ENCODE data around the gene PHF23. TPM values are rescaled to one million over a fixed set of nuclear protein-coding genes. Genes with fewer than 3 reads are reported as not detected.

Gene PHF23
- total RNA-seq, 2 donors from 2014 or later, result 19.2 to 23.2 TPM

DNA sequence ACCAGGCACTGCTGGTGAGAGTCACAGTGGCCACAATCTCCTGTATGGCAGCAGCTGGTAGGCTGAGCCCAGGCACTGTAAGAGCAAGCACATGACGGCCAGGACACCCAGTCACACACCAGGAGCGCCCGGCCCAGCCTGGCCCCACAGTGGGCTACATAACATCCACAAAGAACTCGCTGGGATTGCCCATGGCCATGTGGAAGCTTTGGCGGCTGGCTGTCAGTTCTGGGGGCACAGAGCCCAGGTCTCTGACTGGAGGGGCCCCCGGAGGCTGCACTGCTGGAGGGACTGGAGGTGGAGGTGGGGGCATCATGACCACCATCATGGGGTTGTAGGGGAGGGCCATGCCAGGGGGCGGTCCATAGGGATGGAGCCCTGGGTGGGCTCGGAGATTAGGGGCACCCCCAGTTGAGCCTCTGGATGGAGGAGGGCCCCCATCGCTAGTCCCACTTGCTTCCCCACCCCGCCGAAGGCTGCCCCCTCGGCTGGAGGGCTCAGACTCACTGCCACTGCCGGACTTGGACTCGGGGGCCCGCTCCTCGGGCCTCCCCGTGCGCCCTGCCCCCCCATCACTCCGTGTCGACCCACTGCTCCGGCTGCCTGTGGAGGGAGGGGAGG, 13.4 kb downstream of the PHF23 start:
- H3K9me3 ChIP-seq (ENCODE audit: control insufficient read depth, low read length, poor library complexity, severe bottlenecking), result no peaks in the 10 kb centered on the region
- DNase-seq (no peak), ATAC-seq (no peak)
- Mint-ChIP-seq H3K36me3 (ENCODE audit: low read depth) (peaks cover 3% of the 10 kb centered on the region), H3K4me3 (no peak overlapping the region), H3K4me1 (peaks cover 13% of the 10 kb centered on the region), H3K27me3 (no peaks in the 10 kb centered on the region), H3K27ac (no peak overlapping the region)

DNA sequence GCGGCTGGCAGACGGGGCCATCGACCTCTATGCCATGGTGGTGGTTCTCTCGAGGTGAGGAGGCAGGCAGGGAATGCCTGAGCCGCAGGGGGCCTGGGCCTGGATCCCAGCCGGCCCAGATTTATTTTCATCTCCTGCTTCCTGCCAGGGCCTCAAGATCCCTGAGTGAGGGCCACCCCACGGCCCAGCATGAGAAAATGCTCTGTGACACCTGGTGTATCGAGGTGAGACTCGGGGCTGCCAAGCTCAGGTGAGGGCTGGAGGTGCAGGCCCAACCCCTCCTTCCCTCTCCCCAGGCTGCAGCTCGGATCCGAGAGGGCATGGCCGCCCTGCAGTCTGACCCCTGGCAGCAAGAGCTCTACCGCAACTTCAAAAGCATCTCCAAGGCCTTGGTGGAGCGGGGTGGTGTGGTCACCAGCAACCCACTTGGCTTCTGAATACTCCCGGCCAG, 14.6 kb downstream of the PHF23 start:
- H3K9me3 ChIP-seq (ENCODE audit: control insufficient read depth, low read length, poor library complexity, severe bottlenecking), result no peaks in the 10 kb centered on the region
- no peak for ATAC-seq
- Mint-ChIP-seq H3K27me3 (no peaks in the 10 kb centered on the region), H3K4me1 (peaks cover 18% of the 10 kb centered on the region), H3K36me3 (ENCODE audit: low read depth) (peaks cover 3% of the 10 kb centered on the region), H3K27ac (no peak overlapping the region), H3K4me3 (no peak overlapping the region)
- no peak for DNase-seq

DNA sequence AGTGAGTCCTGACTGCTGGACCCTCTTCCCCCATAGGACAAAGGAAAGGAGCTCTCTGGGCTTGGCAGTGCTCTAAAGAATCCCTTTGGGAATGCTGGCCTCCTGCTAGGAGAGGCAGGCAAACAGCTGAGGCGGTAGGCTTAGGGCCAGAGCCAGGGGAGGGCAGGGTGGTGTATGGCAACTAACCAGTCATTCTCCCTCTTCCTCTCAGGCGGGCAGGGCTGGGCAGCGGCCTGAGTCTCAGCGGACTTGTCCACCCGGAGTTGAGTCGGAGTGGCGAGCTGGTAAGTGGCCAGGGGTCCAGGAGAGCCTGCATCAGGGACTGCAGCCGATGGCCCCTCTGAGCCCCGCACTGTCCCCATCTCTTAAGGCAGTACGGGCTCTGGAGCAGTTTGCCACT, 15.1 kb downstream of the PHF23 start:
- no peak overlapping the region for H3K27ac Mint-ChIP-seq
- H3K4me3 Mint-ChIP-seq, result no peak overlapping the region
- H3K36me3 Mint-ChIP-seq (ENCODE audit: low read depth), result peaks cover 3% of the 10 kb centered on the region
- H3K27me3 Mint-ChIP-seq, result no peaks in the 10 kb centered on the region
- ATAC-seq, result no peak
- H3K4me1 Mint-ChIP-seq, result peaks cover 22% of the 10 kb centered on the region
- no peaks in the 10 kb centered on the region for H3K9me3 ChIP-seq (ENCODE audit: control insufficient read depth, low read length, poor library complexity, severe bottlenecking)
- DNase-seq, result no peak

DNA sequence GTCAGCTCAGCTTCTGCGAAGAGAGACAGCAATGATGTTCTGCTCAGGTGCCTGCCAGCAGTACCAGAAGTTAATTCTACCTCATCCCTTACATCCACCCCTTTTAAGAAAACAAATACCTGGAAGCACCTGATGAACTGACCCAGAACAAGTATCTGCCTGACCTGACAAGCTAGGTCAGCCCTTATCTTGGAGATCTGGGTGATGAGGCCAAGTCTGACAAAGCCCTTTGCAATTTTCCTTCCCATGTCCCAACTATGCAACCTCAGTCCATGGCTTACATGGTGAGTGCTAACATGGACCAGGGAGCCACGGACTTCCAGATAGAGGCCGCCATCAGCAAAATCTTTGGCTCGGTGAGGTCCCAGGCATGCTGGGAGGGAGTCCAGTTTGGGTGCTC, 15.9 kb downstream of the PHF23 start:
- DNase-seq (no peak), ATAC-seq (no peak)
- H3K36me3 Mint-ChIP-seq (ENCODE audit: low read depth), result peaks cover 3% of the 10 kb centered on the region
- H3K27me3 Mint-ChIP-seq, result no peaks in the 10 kb centered on the region
- H3K4me1 Mint-ChIP-seq, result peaks cover 26% of the 10 kb centered on the region
- no peaks in the 10 kb centered on the region for H3K9me3 ChIP-seq (ENCODE audit: control insufficient read depth, low read length, poor library complexity, severe bottlenecking)
- H3K27ac Mint-ChIP-seq, result no peak overlapping the region
- H3K4me3 Mint-ChIP-seq, result no peak overlapping the region

DNA sequence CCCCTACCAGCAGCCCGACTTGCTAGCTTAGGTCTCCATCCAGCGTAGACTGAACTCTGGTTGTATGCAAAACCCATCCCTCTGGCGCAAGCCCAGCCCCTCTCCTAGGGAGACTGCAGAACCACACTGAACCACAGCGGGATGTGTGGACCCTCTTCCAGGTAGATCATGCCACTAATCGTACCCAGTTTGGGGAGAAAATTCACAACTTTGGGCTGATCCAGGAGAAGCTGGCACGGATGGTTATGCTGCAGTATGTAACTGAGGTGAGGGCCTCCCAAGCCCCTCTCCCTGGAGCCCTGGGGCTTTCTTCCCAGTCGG, 16.3 kb downstream of the PHF23 start:
- H3K36me3 Mint-ChIP-seq (ENCODE audit: low read depth), result peaks cover 3% of the 10 kb centered on the region
- peaks cover 24% of the 10 kb centered on the region for H3K4me1 Mint-ChIP-seq
- H3K27ac Mint-ChIP-seq, result no peak overlapping the region
- no peaks in the 10 kb centered on the region for H3K27me3 Mint-ChIP-seq
- no peaks in the 10 kb centered on the region for H3K9me3 ChIP-seq (ENCODE audit: control insufficient read depth, low read length, poor library complexity, severe bottlenecking)
- H3K4me3 Mint-ChIP-seq, result no peak overlapping the region
- DNase-seq (no peak), ATAC-seq (no peak)

DNA sequence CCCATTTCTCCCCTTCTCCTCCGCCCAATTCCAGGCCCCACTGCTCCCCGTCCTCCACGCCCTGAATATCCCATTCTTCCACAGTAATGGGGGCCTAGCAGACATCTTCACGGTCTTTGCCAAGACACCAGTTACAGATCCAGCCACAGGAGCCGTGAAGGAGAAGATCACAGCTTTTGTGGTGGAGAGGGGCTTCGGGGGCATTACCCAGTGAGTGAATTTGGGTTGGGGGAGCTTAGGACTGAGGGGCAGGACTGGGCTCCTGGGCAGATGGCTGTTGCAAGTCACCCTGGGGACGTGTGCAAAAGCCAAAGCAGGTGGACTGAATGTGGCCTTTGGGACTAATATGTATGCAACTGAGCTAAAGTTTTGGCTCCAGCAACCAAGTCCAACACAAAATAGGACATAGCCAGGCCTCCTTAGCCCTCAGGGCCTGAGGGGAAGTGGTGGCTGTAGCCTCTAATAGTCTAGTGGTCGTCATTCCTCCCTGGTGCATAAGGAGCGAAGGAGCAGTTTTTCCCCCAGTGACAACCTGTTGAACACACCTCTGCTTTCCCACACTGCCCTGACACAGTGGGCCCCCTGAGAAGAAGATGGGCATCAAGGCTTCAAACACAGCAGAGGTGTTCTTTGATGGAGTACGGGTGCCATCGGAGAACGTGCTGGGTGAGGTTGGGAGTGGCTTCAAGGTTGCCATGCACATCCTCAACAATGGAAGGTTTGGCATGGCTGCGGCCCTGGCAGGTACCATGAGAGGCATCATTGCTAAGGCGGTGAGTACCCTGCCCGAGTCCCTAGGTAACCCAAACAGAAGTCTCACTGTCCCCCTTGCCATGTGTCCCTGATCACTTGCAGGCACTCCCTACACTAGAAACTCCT, 16.9 kb downstream of the PHF23 start:
- H3K4me3 Mint-ChIP-seq, result no peak overlapping the region
- H3K27ac Mint-ChIP-seq, result no peak overlapping the region
- H3K36me3 Mint-ChIP-seq (ENCODE audit: low read depth), result peaks cover 3% of the 10 kb centered on the region
- DNase-seq (no peak), ATAC-seq (no peak)
- peaks cover 27% of the 10 kb centered on the region for H3K4me1 Mint-ChIP-seq
- H3K27me3 Mint-ChIP-seq, result no peaks in the 10 kb centered on the region
- no peaks in the 10 kb centered on the region for H3K9me3 ChIP-seq (ENCODE audit: control insufficient read depth, low read length, poor library complexity, severe bottlenecking)

DNA sequence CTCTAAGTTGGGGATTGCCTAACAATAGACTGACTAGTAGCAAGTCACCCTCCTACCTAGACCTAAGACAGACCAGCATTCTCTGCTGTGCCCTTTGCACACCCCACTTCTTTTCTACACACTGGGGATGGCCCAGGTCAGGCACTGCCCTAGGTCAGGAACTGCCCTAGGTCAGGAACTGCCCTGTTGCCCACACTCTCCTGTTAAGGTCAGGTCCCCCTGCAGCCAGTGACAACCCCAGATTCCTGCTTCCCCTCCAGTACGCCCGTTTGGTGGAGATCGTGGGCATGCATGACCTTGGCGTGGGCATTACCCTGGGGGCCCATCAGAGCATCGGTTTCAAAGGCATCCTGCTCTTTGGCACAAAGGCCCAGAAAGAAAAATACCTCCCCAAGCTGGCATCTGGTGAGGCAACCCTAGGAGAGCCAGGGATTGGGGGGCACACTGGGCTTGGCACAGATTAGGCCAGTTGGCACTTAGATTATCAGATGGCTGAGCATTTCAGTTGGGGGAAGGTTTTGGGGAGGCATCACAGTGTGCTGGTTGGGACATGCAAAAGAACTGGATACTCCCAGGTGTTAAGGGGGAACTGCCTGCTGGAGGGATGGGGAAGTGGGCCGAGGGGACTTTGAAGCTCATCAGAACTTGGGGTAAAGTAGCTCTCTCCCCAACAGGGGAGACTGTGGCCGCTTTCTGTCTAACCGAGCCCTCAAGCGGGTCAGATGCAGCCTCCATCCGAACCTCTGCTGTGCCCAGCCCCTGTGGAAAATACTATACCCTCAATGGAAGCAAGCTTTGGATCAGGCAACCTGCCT, 17.8 kb downstream of the PHF23 start:
- DNase-seq (no peak), ATAC-seq (no peak)
- Mint-ChIP-seq H3K4me1 (peaks cover 31% of the 10 kb centered on the region), H3K27me3 (no peaks in the 10 kb centered on the region), H3K4me3 (peak overlapping the region; percentile 96), H3K36me3 (ENCODE audit: low read depth) (peaks cover 3% of the 10 kb centered on the region), H3K27ac (peak overlapping the region; percentile 91)
- H3K9me3 ChIP-seq (ENCODE audit: control insufficient read depth, low read length, poor library complexity, severe bottlenecking), result no peaks in the 10 kb centered on the region

DNA sequence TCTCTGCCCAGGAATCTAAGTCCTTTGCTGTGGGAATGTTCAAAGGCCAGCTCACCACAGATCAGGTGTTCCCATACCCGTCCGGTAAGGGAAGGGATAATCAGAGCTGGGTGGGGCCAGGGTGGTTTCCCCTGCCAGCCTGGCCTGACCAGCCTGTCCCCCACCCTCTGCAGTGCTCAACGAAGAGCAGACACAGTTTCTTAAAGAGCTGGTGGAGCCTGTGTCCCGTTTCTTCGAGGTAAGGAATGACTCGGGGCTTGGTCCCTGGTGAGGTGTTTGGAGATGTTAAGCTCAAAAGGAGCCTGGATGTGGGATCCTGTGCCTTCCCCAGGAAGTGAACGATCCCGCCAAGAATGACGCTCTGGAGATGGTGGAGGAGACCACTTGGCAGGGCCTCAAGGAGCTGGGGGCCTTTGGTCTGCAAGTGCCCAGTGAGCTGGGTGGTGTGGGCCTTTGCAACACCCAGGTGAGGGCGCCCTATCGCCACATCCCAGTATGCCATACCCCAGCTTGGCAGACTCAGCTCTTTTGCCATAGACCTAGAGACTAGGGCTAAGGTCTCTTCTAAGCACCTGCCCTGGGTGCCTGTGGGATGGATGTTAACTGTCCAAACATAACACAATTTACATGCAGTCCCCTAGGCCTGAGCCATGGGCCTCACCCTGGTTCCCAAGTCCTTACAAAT, 18.5 kb downstream of the PHF23 start:
- Mint-ChIP-seq H3K36me3 (ENCODE audit: low read depth) (peaks cover 3% of the 10 kb centered on the region), H3K27ac (peak overlapping the region; percentile 91), H3K4me3 (peak overlapping the region; percentile 96), H3K4me1 (peaks cover 36% of the 10 kb centered on the region), H3K27me3 (no peaks in the 10 kb centered on the region)
- peak; percentile 66 for ATAC-seq
- no peaks in the 10 kb centered on the region for H3K9me3 ChIP-seq (ENCODE audit: control insufficient read depth, low read length, poor library complexity, severe bottlenecking)
- peak; percentile 28 to 53 (median 37) for DNase-seq

DNA sequence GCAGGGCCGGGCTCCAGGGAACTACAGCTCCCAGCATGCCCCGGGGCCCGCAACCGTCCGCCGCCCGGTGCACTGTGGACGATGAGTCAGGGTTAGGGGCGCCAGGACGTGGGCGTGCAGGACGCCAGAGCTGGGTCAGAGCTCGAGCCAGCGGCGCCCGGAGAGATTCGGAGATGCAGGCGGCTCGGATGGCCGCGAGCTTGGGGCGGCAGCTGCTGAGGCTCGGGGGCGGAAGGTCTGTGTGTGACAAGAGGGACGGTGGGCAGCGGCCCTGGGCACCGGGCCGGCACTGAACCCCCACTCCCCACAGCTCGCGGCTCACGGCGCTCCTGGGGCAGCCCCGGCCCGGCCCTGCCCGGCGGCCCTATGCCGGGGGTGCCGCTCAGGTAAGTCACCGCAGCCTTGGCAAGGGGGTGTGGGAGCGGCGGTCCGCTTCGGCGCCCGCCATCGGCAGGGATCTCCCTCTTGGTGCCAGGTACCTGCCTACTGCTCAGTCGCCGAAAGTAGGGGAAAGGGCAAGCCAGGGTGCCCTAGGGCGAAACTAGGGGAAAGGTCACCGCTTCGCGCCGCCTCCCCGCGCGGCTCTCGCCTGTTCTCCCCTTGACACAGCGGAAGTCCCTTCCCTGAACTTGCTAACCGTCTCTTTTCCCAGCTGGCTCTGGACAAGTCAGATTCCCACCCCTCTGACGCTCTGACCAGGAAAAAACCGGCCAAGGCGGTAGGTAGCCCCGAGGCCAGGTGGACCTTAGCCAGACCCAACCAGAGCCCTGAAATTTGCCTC, 19.3 kb downstream of the PHF23 start, which contains the start of the genes ACADVL and DLG4:
ACADVL (plus strand) TSS at position 127 of the 781 bp plus-strand sequence; CDS start at position 174, 47 bp downstream.
DLG4 (minus strand) TSS at position 25 of the 781 bp plus-strand sequence.
- Mint-ChIP-seq H3K4me1 (peaks cover 38% of the 10 kb centered on the region), H3K27me3 (no peaks in the 10 kb centered on the region), H3K4me3 (peak within 1 kb of the TSS; percentile 96), H3K27ac (peak within 1 kb of the TSS; percentile 91), H3K36me3 (ENCODE audit: low read depth) (peaks cover 3% of the 10 kb centered on the region)
- no peaks in the 10 kb centered on the region for H3K9me3 ChIP-seq (ENCODE audit: control insufficient read depth, low read length, poor library complexity, severe bottlenecking)
- ATAC-seq (peak; percentile 68), DNase-seq (peak; percentile 54 to 65 (median 60))

DNA sequence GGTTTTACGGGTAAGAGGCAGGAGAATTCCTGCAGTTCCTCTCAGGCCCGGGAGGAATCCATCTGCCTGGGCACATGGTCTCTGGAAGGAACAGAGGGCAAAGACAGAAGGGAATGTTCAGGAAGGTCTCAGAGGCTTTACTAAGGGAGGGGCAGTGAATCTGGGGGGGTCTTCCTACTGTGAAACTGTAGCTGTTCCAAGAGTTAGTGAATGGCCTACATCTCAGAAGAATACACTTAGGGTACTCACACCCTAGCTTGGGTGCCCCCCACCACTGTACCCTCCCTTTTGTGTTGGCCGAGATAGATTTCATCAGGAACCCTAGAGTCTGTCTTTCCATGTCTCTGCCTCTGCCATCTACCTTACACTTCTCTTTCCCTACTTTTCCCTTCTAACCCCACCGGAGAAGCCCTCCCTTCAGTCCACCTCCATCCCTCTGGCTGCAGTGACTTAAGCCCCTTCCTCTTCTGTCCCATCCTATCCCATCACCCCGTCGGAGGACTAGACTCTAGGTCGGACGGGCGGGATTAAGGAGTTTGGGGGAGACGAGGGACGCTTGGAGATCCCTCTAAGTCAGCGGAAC, 19.9 kb downstream of the PHF23 start:
- Mint-ChIP-seq H3K4me3 (peak overlapping the region; percentile 96), H3K27me3 (no peaks in the 10 kb centered on the region), H3K36me3 (ENCODE audit: low read depth) (peaks cover 3% of the 10 kb centered on the region), H3K4me1 (peaks cover 45% of the 10 kb centered on the region), H3K27ac (peak overlapping the region; percentile 91)
- no peaks in the 10 kb centered on the region for H3K9me3 ChIP-seq (ENCODE audit: control insufficient read depth, low read length, poor library complexity, severe bottlenecking)
- ATAC-seq (no peak), DNase-seq (no peak)

DNA sequence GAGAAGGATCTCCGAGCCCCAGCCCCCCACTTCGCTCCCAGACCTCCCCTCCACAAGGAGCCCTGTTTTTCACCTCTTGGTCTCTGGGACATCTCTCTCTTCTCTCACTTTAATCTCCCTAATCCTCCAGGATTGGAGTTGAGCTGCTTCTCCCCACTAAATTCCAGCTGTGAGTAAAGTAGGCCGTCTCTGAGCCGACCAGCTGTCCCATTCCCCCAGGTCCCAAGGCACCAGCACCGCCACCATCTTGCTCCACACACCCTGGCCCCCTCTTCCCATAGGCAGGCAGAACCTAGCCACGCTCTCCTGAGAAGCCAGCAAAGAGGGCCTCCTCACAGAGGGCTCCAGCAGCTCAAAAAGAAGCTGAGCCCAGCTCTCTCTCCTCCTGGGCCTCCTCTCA, 20.5 kb downstream of the PHF23 start:
- DNase-seq, result no peak
- H3K27me3 Mint-ChIP-seq, result no peaks in the 10 kb centered on the region
- peaks cover 50% of the 10 kb centered on the region for H3K4me1 Mint-ChIP-seq
- no peaks in the 10 kb centered on the region for H3K9me3 ChIP-seq (ENCODE audit: control insufficient read depth, low read length, poor library complexity, severe bottlenecking)
- peak overlapping the region; percentile 91 for H3K27ac Mint-ChIP-seq
- no peak for ATAC-seq
- peak overlapping the region; percentile 96 for H3K4me3 Mint-ChIP-seq
- H3K36me3 Mint-ChIP-seq (ENCODE audit: low read depth), result peaks cover under 1% of the 10 kb centered on the region

DNA sequence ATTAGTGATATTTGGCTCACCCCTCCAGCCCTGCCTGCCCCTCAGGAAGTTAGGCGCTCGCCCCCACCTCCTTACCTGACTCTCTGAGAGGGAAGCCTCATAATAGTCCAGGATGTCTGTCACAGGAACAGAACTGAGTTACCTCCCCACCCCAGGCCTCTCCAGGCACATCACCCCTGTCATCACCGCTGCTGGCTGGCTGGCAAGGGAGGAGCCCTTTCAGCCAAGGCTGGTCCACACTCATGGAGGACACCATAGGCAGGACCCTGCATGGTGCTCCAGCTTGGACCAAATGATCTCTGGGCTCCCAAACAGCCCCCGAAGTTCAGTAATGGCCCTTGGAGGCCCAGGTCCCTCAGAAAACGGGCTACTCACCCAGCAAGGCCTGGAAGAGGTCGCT, 21.1 kb downstream of the PHF23 start:
- ATAC-seq (no peak), DNase-seq (no peak)
- H3K4me1 Mint-ChIP-seq, result peaks cover 56% of the 10 kb centered on the region
- no peaks in the 10 kb centered on the region for H3K27me3 Mint-ChIP-seq
- H3K27ac Mint-ChIP-seq, result peak overlapping the region; percentile 73
- H3K9me3 ChIP-seq (ENCODE audit: control insufficient read depth, low read length, poor library complexity, severe bottlenecking), result no peaks in the 10 kb centered on the region
- no peaks in the 10 kb centered on the region for H3K36me3 Mint-ChIP-seq (ENCODE audit: low read depth)
- H3K4me3 Mint-ChIP-seq, result peak overlapping the region; percentile 84

Data from T-helper 17 cell (primary cell).